ENCODE results near the gene MNS1.
"Not testable (repeated sequence)": the region's sequence is repeated elsewhere in the genome, so short reads cannot be mapped to it uniquely, and the experiment has no call there.

The MNS1 gene

DNA sequence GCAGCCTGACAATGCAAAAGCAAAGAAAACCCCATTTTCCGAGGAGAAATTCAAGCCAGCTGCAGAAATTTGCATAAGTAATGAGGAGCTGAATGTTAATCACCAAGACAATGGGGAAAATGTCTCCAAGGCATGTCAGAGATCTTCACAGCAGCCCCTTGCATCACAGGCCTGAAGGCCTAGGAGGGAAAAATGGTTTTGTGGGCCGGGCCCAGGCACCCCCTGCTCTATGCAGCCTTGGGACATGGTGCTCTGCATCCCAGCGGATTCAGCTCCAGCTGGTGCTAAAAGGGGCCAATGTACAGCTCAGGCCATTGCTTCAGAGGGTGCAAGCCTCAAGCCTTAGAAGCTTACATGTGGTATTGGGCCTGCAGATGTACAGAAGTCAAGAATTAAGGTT is 20.5 kb upstream of the MNS1 start:
- H3K9ac ChIP-seq (ENCODE audit: low read length in 5 of 5); H3K27ac ChIP-seq (ENCODE audit: low read depth, low read length); H3K4me3 ChIP-seq (ENCODE audit: low read depth in 1 of 5, low read length in 5 of 5); H3K27me3 ChIP-seq (ENCODE audit: control insufficient read depth in 5 of 5, insufficient read depth in 4 of 5, low read length in 5 of 5); H3K36me3 ChIP-seq (ENCODE audit: control insufficient read depth in 5 of 5, insufficient read depth in 5 of 5, low read length in 5 of 5); H3K4me1 ChIP-seq (ENCODE audit: control insufficient read depth in 5 of 5, insufficient read depth in 5 of 5, low read length in 5 of 5); H3K9me3 ChIP-seq (ENCODE audit: control insufficient read depth in 5 of 5, low read length in 5 of 5): not testable (repeated sequence)

DNA sequence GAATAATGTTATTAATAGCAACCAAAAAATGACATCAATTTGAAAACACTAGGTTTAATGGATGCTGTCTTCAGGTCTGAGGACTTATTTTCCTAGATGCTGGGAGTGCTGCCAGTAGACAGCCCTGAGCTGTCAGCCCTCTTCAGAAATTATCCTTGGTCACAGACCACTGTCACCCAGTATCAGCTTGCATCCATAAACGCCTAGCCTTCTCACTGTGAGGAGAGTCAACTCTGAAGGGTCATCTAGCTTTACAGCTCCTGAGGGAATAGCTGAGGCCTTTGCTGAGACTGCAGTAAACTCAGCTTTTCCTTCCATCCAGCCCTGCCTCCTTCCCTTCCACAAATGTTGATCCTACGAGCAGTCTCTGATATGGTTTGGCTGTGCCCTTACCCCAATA is 19.4 kb upstream of the MNS1 start:
- Histone ChIP-seq H3K27me3 (ENCODE audit: control insufficient read depth in 5 of 5, insufficient read depth in 4 of 5, low read length in 5 of 5) (no peaks in the 10 kb centered on the region), H3K27ac (ENCODE audit: low read depth, low read length) (no peak overlapping the region), H3K9me3 (ENCODE audit: control insufficient read depth in 5 of 5, low read length in 5 of 5) (no peaks in the 10 kb centered on the region), H3K36me3 (ENCODE audit: control insufficient read depth in 5 of 5, insufficient read depth in 5 of 5, low read length in 5 of 5) (no peaks in the 10 kb centered on the region), H3K9ac (ENCODE audit: low read length in 5 of 5) (no peak overlapping the region), H3K4me3 (ENCODE audit: low read depth in 1 of 5, low read length in 5 of 5) (no peak overlapping the region), H3K4me1 (ENCODE audit: control insufficient read depth in 5 of 5, insufficient read depth in 5 of 5, low read length in 5 of 5) (no peaks in the 10 kb centered on the region)

DNA sequence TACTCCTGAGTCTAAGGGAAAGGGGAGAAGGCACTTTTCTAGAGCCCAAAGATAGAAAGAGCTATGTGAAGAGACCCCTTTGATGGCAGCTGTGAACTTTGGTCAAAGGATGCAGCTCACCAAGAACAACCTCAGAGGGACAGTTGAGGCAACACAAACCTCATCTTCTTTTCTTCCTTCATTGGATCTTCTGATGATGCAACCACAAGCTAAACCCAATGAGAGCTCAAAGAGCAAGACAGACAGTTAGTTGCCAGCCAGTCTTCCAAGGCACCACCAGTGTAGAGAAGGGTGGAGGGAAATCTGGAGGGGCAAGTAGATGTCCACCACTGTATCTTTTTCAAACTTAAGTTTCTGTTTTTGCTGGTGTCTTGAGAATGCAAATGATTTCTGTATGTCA is 10.4 kb upstream of the MNS1 start:
- Histone ChIP-seq H3K4me1 (ENCODE audit: control insufficient read depth in 5 of 5, insufficient read depth in 5 of 5, low read length in 5 of 5) (no peaks in the 10 kb centered on the region), H3K27me3 (ENCODE audit: control insufficient read depth in 5 of 5, insufficient read depth in 4 of 5, low read length in 5 of 5) (no peaks in the 10 kb centered on the region)

GRCh38 chr15:56473017-56473416 is 8.1 kb upstream of the MNS1 start:
- Histone ChIP-seq H3K4me1 (ENCODE audit: control insufficient read depth in 5 of 5, insufficient read depth in 5 of 5, low read length in 5 of 5) (no peaks in the 10 kb centered on the region), H3K27me3 (ENCODE audit: control insufficient read depth in 5 of 5, insufficient read depth in 4 of 5, low read length in 5 of 5) (no peaks in the 10 kb centered on the region), H3K36me3 (ENCODE audit: control insufficient read depth in 5 of 5, insufficient read depth in 5 of 5, low read length in 5 of 5) (no peaks in the 10 kb centered on the region), H3K9ac (ENCODE audit: low read length in 5 of 5) (no peak overlapping the region), H3K27ac (ENCODE audit: low read depth, low read length) (no peak overlapping the region), H3K4me3 (ENCODE audit: low read depth in 1 of 5, low read length in 5 of 5) (no peak overlapping the region), H3K9me3 (ENCODE audit: control insufficient read depth in 5 of 5, low read length in 5 of 5) (no peaks in the 10 kb centered on the region)

More for the DNA sequence above, 10.4 kb upstream of the MNS1 start:
- Histone ChIP-seq H3K4me3 (ENCODE audit: low read depth in 1 of 5, low read length in 5 of 5) (no peak overlapping the region), H3K27ac (ENCODE audit: low read depth, low read length) (no peak overlapping the region), H3K9me3 (ENCODE audit: control insufficient read depth in 5 of 5, low read length in 5 of 5) (no peaks in the 10 kb centered on the region), H3K36me3 (ENCODE audit: control insufficient read depth in 5 of 5, insufficient read depth in 5 of 5, low read length in 5 of 5) (no peaks in the 10 kb centered on the region), H3K9ac (ENCODE audit: low read length in 5 of 5) (no peak overlapping the region)

GRCh38 chr15:56472278-56472677 is 7.3 kb upstream of the MNS1 start:
- H3K4me1 ChIP-seq (ENCODE audit: control insufficient read depth in 5 of 5, insufficient read depth in 5 of 5, low read length in 5 of 5) = no peaks in the 10 kb centered on the region
- H3K9me3 ChIP-seq (ENCODE audit: control insufficient read depth in 5 of 5, low read length in 5 of 5) = no peaks in the 10 kb centered on the region
- H3K27ac ChIP-seq (ENCODE audit: low read depth, low read length) = no peak overlapping the region
- H3K36me3 ChIP-seq (ENCODE audit: control insufficient read depth in 5 of 5, insufficient read depth in 5 of 5, low read length in 5 of 5) = no peaks in the 10 kb centered on the region
- H3K9ac ChIP-seq (ENCODE audit: low read length in 5 of 5) = no peak overlapping the region
- no peak overlapping the region for H3K4me3 ChIP-seq (ENCODE audit: low read depth in 1 of 5, low read length in 5 of 5)
- H3K27me3 ChIP-seq (ENCODE audit: control insufficient read depth in 5 of 5, insufficient read depth in 4 of 5, low read length in 5 of 5) = no peaks in the 10 kb centered on the region

GRCh38 chr15:56471440-56472069 is 6.6 kb upstream of the MNS1 start:
- no peaks in the 10 kb centered on the region for H3K27me3 ChIP-seq (ENCODE audit: control insufficient read depth in 5 of 5, insufficient read depth in 4 of 5, low read length in 5 of 5)
- H3K4me3 ChIP-seq (ENCODE audit: low read depth in 1 of 5, low read length in 5 of 5) = no peak overlapping the region
- H3K4me1 ChIP-seq (ENCODE audit: control insufficient read depth in 5 of 5, insufficient read depth in 5 of 5, low read length in 5 of 5) = no peaks in the 10 kb centered on the region
- no peak overlapping the region for H3K27ac ChIP-seq (ENCODE audit: low read depth, low read length)
- H3K9me3 ChIP-seq (ENCODE audit: control insufficient read depth in 5 of 5, low read length in 5 of 5) = no peaks in the 10 kb centered on the region
- no peak overlapping the region for H3K9ac ChIP-seq (ENCODE audit: low read length in 5 of 5)
- H3K36me3 ChIP-seq (ENCODE audit: control insufficient read depth in 5 of 5, insufficient read depth in 5 of 5, low read length in 5 of 5) = no peaks in the 10 kb centered on the region

DNA sequence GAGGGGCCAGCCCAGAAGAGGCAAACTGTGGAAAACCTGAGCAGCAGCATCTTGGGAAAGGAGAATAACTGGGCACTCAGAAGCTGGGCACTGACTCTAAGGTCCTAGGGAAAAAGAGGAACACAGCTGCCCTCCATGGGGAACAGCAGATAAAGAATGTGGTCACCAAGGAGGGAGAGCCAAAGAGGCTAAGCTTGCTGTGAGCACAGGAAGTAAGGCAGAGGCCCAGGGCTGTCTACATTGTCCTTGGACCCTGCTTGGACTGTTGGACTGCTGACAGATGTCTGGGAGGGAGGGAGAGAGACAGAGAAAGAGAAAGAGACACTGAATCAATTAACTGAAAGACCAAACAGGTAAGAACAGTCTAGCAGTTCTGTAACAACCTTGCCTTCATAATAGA is 4.5 kb upstream of the MNS1 start:
- H3K36me3 ChIP-seq (ENCODE audit: control insufficient read depth in 5 of 5, insufficient read depth in 5 of 5, low read length in 5 of 5) = no peaks in the 10 kb centered on the region
- H3K9me3 ChIP-seq (ENCODE audit: control insufficient read depth in 5 of 5, low read length in 5 of 5) = no peaks in the 10 kb centered on the region
- no peak overlapping the region for H3K27ac ChIP-seq (ENCODE audit: low read depth, low read length)
- no peaks in the 10 kb centered on the region for H3K27me3 ChIP-seq (ENCODE audit: control insufficient read depth in 5 of 5, insufficient read depth in 4 of 5, low read length in 5 of 5)
- H3K4me3 ChIP-seq (ENCODE audit: low read depth in 1 of 5, low read length in 5 of 5) = no peak overlapping the region
- no peak overlapping the region for H3K9ac ChIP-seq (ENCODE audit: low read length in 5 of 5)
- H3K4me1 ChIP-seq (ENCODE audit: control insufficient read depth in 5 of 5, insufficient read depth in 5 of 5, low read length in 5 of 5) = peaks cover 0 to 10% (median 9%) of the 10 kb centered on the region in 5 donors

DNA sequence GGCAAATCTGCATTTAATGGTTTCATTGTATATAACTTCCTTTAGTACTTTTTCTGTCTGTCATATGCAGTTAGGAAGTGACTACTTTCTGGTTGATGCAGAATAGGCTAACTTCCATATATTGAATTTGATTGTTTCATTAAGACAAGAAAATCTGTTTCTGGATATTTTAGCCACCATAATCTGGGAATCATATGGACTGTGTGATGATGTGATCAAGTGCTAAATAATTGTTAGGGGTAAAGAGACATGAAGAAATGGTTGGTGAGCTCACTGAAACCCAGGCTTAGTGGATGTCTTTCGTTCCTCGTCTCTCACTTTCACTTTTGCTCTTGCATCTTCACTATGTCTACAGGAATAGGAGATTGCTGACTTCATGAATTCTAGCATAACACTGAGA is 3.5 kb upstream of the MNS1 start:
- peak overlapping the region in 2 of 5 donors; percentile 11 to 39 for H3K9ac ChIP-seq (ENCODE audit: low read length in 5 of 5)
- H3K36me3 ChIP-seq (ENCODE audit: control insufficient read depth in 5 of 5, insufficient read depth in 5 of 5, low read length in 5 of 5) = no peaks in the 10 kb centered on the region
- H3K27ac ChIP-seq (ENCODE audit: low read depth, low read length) = no peak overlapping the region
- H3K9me3 ChIP-seq (ENCODE audit: control insufficient read depth in 5 of 5, low read length in 5 of 5) = no peaks in the 10 kb centered on the region
- H3K27me3 ChIP-seq (ENCODE audit: control insufficient read depth in 5 of 5, insufficient read depth in 4 of 5, low read length in 5 of 5) = no peaks in the 10 kb centered on the region
- peak overlapping the region in 4 of 5 donors; percentile 42 to 57 (median 50) for H3K4me3 ChIP-seq (ENCODE audit: low read depth in 1 of 5, low read length in 5 of 5)
- H3K4me1 ChIP-seq (ENCODE audit: control insufficient read depth in 5 of 5, insufficient read depth in 5 of 5, low read length in 5 of 5) = peaks cover 0 to 14% (median 12%) of the 10 kb centered on the region in 5 donors

DNA sequence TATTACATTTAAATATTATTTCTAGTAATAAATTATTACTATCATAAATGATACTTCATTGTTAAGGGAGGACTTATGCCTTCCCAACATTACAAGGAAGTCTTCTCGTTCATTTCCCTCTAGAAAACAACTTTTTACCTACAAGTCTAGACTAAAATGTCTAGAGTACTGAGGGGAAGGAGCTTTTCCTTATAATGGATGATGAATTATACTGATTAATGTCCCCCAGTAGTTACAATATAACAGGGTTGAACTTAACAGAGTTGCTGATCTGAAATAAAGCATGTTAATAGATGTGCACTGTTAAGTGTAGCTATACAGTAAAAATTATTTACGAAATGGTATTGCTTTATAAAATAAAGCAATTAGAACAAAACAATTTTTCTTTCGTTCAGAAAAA is 2.7 kb upstream of the MNS1 start:
- no peak overlapping the region for H3K9ac ChIP-seq (ENCODE audit: low read length in 5 of 5)
- H3K27ac ChIP-seq (ENCODE audit: low read depth, low read length) = no peak overlapping the region
- H3K27me3 ChIP-seq (ENCODE audit: control insufficient read depth in 5 of 5, insufficient read depth in 4 of 5, low read length in 5 of 5) = no peaks in the 10 kb centered on the region
- no peak overlapping the region for H3K4me3 ChIP-seq (ENCODE audit: low read depth in 1 of 5, low read length in 5 of 5)
- H3K9me3 ChIP-seq (ENCODE audit: control insufficient read depth in 5 of 5, low read length in 5 of 5) = no peaks in the 10 kb centered on the region
- H3K36me3 ChIP-seq (ENCODE audit: control insufficient read depth in 5 of 5, insufficient read depth in 5 of 5, low read length in 5 of 5) = no peaks in the 10 kb centered on the region
- peaks cover 0 to 14% (median 12%) of the 10 kb centered on the region in 5 donors for H3K4me1 ChIP-seq (ENCODE audit: control insufficient read depth in 5 of 5, insufficient read depth in 5 of 5, low read length in 5 of 5)

- no peak overlapping the region for H3K27ac ChIP-seq (ENCODE audit: low read depth, low read length)
Observed at GRCh38 chr15:56460947-56461346, 4.0 kb downstream of the MNS1 start.

More at GRCh38 chr15:56460947-56461346, 4.0 kb downstream of the MNS1 start:
- no peak overlapping the region for H3K4me3 ChIP-seq (ENCODE audit: low read depth in 1 of 5, low read length in 5 of 5)
- H3K9ac ChIP-seq (ENCODE audit: low read length in 5 of 5) = no peak overlapping the region
- H3K36me3 ChIP-seq (ENCODE audit: control insufficient read depth in 5 of 5, insufficient read depth in 5 of 5, low read length in 5 of 5) = no peaks in the 10 kb centered on the region
- no peaks in the 10 kb centered on the region for H3K27me3 ChIP-seq (ENCODE audit: control insufficient read depth in 5 of 5, insufficient read depth in 4 of 5, low read length in 5 of 5)
- H3K4me1 ChIP-seq (ENCODE audit: control insufficient read depth in 5 of 5, insufficient read depth in 5 of 5, low read length in 5 of 5) = peaks cover 0 to 14% (median 12%) of the 10 kb centered on the region in 5 donors
- no peaks in the 10 kb centered on the region for H3K9me3 ChIP-seq (ENCODE audit: control insufficient read depth in 5 of 5, low read length in 5 of 5)

Data from subcutaneous abdominal adipose tissue (tissue), 5 donors.